Stimulated activated CD8-positive, alpha-beta memory T cell treated with anti-CD3 and anti-CD28 coated beads, Interleukin-7, amount 100 ng/mL, for 1 hour (primary cell): ENCODE measurements around the gene PRPF40B.

Experiments used
- DNase-seq, 2 donors: peaks; one replicate each; pipeline ENCODE4 v3.0.0-alpha.2; 2020; ENCODE audit warnings: low read depth in 2 of 2

Gene PRPF40B

DNA sequence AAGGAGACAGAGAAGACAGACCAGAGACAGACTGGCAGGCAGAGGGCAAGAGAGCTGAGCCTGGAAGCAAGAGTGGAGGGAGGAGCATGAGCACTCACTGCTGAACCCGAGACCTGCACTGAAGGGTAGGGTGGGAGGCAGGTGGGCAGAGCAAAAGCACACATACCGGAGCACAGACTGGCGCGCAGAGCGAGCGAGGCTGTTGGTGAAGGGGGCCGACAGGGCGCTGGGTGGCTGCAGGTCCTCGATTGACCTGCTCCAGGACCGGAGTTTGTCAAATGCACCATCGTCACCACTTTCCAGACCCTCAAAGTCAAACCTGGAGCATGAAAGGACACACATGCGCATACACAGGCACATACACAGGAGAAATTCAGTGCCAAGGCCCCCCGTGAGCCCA is 34.9 kb downstream of the PRPF40B start:
- DNase-seq = no peak

DNA sequence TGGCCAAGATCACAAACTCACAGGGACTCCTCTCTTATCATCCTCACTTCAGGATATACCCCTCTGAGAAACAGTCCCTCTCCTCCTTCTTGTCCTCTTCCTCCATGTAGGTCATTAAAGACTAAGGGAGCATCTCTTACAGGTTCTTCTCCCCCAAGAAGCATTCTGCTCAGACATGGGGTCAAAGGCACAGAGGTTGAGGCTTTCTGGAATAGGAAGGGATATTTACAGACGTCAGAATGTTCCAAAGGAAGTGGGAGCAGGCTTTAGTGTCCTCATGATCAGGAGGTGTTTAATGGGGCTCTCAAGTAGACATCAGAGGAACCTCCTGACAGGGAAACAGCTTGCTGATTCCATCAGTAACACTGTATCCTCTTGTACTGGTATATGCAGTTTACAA is 36.4 kb downstream of the PRPF40B start:
- no peak for DNase-seq

DNA sequence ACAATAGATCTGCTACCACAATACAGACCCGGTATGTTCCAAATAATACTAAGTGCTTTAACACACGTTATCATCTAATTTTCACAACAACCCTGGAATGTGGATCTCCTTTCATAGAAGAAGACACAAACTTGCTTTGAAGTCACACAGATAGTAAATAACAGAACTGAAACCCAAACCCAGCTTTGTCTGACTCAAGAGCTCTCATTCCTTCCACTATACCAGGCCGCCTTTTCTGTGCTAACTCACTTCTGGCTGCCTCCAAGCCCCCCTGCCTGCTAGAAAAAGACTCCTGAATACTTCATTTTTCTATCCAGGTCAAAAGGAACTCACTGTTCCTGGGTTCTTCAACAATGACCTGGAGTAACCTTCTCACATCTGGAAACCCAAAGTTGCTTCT is 37.8 kb downstream of the PRPF40B start:
- no peak for DNase-seq

DNA sequence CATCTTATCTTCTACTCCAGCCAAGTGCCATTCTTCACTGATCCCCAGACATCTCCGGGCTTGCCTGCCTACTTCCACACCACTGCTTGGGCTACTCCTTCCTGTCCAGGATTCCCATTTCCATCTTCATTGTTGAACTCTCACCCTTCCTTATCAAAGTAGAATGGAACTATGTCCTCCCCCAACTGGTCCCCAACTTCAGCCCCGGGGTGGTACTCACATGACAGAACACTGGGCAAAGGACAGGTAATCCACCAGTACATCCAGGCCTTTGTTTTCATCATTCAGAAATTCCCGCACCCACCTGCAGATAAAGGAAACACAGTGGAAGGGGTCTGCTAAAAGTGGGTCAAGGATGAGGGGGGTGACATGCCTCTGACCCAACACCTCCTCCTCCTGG is 38.4 kb downstream of the PRPF40B start:
- no peak for DNase-seq

DNA sequence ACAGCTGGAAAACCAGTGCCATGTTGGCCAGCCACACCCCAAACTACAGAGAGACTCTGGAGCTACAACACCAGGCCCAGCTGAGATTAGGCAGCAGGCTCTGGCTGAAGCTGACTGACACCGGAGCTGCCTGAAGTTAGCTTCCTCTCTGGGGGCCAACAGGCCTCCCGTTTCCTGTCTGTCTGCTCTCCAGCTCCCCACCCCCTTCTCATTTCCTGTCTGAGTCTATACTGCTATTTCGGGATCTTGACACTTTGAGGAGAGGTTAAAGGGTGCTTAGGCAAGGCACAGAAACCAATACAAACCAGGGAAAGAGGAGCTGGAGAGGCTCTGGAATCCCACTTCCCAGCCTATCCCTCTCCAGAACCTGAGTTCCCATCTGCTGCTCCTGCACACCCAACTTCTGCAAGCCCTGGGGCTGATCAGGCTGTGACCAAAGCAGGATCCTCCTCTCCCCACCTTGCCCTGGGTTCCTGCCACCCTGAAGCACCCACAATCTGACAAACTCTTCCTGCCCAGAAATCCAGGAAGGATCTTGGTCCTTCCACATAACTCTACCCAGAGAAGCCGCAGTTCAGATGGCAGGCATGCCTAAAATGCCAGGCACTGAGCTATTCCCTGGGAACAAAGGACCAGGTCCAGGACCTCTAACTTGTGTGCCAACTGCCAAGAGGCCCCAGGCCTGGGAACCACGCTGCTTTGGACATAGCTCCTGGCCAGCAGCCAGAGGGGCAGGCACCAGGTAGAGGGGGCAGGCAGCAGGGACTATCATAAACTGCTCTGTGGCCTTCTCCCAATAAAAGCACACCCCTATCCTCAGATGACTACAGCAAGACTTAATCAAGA is 39.9 kb downstream of the PRPF40B start:
- DNase-seq = peak; percentile 39 to 41

DNA sequence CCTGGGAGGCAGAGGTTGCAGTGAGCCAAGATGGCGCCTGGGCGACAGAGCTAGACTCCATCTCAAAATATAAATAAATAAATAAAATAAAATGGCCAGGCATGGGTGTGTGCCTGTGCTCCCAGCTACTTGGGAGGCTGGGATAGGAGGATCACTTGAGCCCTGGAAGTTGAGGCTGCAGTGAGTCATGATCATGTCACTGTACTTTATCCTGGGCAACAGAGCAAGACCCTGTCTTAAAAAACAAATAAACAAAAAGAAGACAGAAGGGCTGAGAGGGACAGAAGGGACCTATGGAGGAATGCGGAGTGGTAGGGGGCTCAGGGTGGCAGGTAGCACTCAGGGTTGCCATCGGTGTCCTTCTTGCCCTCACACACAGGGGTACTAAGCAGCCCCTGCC is 40.8 kb downstream of the PRPF40B start:
- DNase-seq = no peak

DNA sequence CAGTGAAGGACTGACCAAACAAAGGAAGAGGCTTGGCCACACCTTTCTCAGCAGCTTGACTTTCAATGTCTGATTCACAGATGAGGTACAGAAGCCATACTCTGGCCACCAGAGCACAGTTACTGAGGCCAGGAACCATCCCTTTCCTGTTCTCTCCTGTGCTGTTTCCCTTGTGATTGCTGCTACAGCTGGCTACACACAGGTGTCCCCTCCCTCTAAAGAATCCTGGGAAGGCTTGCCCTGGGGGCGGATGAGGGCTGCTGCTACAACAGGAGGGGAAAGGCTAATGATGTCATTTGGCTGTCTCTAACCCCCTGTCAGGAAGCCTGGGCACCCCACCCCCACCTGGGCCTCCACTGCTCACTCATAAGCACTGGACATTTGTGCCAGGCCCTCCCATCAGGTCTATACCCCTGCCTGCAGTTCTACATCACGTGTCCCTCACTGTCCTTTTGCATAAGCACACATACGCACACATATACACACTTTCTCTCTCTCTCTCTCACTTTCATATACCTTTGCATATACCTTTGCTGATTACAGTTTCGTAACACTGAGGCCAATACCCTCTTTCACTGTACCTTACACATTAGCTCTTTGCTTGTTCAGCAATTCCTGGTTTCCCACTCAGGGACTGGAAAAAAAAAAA is 41.4 kb downstream of the PRPF40B start:
- DNase-seq = no peak

DNA sequence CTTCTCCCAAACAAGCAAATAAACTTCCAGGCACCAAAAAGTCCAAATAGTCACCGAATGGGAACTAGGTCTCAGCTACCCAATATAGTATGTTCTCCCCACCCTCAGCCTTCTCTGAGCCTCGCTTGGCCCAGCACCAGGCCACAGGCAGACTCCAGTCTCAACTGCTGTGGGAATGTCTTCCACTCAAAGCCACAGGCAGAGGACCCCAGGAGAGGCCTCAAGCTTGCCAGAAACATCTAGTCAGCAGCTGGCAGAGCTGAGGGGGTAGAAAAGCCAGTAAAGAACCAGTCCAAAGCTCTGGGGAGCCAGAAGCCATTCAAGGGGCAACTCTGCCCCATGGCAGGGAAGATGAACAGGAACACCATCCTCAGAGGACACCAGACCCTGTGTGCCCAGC is 42.0 kb downstream of the PRPF40B start:
- DNase-seq = no peak

DNA sequence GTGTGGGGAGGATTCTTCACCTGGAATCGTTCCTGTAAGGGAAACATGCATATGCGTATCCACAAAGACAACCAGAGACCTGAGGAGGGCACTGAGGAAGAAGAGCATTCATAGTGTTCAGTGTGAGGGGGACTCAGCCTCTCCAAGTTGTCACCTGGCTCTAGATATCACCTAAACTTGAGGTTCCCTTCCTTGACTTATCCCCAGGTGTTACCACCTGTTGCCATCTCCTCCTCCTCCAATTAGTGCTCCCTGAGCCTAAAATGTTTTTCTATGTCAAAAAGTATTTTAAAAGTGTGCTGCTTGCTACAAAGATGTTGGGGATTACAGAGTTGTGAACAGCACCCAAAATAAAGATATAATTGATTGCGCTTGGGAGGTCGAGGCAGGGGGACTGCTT is 42.8 kb downstream of the PRPF40B start:
- no peak for DNase-seq

DNA sequence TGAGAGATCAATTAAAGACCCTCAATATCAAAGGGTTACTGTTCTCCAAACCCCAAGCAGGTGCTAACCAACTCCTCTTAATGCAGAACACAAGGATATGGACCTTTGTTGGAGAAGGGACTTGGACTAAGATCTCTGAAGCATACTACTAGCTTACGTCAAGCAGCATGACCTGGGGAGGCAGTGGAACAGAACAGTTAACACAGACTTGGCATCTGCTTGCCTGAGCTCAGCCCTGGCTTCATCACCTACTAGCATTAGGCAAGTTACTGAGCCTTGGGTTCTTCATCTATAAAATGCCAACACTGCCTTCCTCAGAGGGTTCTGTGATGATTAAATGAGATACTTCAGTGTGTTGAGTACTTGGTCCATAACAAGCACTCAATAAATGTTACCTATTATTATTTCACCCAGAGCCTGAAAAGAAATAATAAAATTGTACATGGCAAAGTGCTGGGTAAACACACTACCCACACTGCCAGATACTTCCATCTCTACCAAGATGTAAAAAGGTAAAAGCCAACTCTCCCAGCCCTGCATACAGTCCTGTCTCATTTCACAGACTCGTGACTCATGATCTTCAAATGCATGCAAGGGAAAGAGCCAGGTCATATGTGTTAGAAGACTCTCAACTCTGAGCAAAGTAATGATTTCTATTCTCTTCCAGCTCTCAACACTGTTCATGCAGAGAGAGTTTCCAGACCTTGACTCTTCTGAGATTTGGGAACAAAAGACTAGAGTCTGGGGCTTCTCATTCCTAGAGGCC is 44.1 kb downstream of the PRPF40B start:
- DNase-seq = no peak

DNA sequence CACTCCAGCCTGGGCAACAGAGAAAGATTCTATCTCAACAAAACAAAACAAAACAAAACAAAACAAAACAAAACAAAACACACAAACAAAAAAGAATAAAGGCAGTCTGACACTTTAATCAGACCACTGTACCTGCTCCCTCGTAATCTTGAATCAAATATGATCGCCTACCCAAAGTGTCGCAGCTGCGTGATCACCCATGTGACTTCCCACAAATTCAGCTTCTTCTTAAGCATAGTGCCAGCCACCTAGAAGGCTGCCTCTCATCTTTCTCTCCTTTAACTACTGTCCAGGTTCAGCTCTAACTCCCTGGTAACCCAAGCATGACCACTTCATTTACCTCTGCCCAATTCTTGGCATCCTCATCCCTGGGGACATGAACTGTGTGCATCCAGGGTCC is 46.4 kb downstream of the PRPF40B start:
- no peak for DNase-seq

DNA sequence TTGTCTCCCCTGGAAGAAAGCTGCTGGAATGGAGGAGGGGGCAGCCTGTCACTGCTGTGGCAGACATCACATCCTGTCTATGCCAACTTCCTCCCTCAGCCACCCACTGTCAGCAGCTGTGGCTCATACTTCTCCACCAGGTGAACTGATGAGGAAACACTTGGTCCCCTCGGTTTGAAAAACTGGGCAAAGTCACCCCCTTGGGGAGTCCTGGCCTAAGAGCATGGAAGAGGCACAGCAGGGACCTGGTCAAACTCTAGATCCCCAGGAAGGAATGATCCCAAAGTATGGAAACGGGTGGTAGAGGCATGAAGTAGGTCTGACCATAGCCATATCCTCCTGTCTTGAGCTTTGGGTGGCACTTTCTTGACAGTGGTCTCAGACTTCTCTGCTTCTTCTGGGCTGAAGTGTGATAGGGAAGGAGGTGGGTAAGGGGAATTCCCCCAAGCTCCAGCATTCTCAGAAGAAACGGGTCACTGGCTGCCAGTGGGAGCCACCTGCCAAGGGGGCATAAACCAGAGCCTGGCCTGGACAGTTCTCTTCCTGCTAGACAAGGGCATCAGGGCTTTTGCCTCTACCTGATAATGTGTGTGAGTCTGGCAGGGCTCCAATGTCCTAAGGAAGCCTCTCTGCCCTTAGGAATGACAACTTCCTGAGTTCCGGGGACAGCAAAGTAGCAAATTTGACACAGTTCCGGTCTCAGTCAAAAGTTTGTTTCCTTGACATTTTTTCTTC is 47.8 kb downstream of the PRPF40B start:
- DNase-seq = peak; percentile 28 to 30

DNA sequence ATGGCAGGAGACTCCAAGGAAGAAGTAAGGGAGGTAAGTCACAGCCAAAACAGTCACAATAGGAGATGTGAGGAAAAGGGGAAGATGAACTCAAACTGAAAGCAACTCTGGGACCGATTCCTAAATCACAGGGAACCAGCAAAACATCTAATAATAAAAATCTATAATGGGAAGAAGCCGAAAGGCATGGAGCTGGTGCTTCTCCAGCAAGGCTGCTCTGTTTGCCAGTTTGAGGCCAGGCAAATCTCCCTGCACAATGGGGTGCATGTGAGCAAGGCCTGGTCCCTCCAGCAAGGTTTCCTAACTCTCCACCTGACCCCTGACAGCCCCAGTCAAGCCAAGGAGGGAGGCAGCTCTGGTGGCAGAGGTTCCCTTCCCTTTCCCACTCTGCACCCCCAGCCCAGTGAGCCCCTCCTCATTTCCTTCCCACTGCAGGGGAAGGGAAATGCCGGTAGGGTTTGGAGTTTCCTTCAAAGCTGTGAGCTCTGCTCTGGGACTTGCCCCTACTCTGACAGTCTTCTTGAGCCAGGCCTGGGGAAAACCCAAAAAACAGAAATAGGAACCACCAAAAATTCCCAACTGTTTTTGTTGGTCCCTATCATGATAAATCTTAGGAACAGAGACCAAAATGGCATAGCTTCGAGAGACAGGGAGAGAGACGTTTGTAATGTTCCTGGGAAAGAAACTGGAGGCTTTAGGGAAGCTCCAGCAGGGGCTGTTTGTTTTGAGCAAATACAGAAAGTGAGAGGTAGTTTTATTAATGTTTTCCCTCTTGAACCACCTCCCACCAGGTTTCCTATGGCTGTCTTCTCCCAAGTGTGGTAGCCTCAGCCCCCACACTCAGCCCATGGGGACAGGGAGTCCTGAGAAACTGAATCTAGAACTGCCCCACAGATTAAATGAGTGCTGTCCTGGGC is 49.2 kb downstream of the PRPF40B start:
- DNase-seq = no peak

DNA sequence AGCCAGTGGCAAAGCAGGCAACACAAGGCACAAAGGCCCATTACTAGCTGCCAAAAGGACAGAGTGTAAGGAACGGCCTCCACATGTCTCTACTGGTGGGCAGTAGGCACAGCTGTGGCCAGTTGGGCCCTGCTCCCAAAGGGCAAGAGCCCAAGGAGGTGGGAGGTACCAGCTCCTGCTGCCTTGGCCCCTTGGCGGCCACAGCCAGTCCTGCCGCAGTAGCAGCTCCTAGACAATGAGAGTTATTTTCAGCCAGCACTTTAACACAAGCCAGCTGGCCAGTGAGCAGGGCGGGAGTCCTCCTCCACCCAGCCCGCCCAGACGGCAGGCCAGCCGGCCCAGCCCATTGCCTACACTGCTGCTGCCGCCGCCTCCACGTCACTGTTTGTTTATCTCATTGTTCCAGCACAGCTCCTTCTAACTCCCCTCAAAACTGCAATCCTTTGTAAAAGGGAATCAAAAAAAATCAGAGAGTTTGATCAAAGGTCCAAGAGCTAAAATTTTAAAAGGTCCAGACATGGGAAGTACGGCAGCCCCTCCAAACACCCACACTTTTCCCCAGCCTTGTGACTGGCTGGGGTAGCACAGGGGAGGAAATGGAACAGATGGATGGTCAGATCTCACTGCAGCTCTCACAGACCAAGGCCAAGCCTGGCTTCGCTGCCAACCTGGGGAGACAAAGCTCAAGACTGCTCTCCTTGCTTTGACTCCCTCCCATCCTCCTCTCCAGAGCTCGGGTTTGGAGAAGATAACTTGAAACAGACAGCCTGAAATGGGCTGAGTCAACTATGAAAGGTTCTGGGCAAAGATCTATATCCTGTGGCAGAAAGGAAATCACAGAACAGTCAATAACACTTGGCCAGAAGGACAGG is 50.3 kb downstream of the PRPF40B start:
- no peak for DNase-seq

DNA sequence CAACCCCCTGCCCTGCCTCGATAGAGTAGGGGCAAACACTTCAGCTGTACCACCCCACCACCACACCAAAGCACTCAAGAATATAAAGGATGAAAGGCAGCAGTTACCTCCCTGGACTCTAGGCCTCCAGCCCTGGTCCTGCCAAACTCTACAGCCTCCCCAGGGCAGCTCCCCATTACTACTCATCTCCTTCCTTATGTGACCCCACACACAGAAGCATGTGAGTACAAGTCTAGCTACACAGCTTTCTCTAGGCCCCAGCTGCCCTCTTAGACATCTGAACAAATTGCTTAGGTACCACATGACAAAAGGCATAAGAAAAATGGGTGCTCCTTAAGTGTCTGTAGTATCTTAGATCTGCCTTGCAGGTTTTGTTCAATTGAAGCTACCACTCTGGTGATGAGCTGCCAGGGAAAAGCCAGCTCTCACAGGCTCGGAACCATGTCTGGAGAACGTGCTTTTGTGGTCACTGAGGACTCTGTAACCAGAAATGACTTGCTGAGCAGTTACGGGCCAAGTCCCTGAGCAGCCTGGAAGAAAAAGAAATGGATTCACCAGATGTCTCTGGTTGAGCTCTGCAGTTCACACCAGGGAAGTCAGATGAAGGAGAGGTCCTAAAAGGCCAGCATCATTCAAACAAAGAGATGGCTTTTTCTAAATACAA is 51.1 kb downstream of the PRPF40B start:
- no peak for DNase-seq

DNA sequence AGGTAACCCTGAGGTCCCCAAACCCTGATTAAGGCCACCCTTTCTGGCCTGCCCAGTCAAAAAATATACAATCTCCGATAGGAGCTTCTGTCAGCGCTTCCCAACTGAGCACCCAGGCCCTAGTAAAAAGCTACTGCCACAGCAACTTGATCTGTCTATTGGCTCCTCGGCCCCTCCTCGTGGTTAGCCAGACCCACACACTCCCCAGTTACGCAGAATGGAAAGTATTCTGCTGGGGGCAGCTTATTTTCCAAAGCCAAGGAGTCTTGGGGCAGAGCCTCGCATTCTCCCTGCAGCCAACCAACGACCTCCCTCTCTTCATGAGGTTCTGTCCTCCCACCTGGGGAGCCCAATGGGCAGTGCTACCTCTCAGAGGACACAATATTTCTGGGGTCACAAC is 51.8 kb downstream of the PRPF40B start:
- DNase-seq = no peak

DNA sequence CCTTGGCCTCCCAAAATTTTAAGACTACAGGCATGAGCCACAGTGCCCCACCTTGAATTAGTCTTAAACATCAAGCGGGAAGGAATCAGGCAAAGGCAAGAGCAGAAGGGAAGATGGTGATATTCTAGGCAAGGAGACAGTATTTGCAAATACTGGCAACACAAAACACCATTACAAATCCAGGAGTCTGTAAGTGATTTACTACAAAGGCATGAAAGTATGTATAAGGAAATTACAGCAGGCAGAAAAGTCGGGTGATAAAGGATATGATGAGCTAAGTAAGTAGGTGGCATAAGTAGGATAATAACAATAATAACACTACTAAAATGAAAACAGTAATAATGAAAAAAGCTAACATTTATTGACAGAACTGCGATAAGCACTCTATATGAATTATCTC is 55.4 kb downstream of the PRPF40B start:
- no peak for DNase-seq

DNA sequence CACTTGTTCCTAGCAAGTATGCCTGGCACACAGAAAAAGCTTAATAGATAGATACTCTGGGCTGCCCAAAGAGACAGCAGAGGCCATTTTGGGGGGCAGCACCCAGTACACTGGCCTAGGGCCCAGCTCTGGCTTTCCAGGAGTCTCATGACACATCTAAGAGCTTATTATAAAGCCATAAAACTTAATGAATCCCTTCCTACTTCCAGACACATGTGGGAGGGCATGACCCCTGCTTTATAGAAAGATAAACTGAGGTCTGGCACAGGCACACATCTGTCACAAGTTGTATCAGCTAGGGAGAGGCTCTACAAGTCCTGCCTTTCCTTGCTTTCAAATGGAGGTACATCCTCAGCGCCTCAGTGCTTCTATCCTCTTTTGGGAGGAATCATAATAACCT is 56.7 kb downstream of the PRPF40B start:
- no peak for DNase-seq

DNA sequence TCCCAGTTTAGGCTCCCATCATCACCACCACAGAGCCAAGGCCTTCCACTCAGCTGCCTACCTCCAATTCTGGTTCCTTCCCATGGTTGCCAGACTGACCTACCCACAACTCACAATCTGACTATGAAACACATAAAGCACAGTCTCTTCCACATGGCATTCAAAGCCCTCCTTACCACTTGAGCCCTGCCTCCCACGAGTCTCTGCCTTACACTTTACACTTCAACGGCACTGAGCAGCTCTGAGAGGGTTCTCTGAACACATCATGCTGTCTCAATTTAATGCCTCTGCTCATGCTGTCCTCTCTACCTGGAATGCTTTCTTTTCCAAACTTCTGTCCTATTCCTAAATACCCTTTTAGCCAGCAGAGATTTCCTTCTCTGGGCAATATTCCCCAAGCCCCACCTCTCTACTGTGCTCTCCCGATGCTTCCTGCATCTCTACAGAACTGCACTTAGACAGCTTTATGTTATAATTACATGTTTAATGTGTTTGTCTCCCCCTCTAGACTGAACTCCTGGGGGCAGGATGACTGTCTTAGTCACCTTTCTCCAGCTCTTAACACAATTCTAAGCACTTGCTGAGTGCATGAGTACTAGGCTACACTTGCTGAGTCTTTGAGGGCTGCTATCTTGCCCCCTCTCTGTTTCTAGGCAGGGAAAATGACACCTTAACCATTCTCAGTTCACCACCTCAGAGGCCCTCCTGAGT is 60.4 kb downstream of the PRPF40B start:
- no peak for DNase-seq
